ENCODE measurements around the gene IFT172. TPM values are rescaled to one million over a fixed set of nuclear protein-coding genes. Genes with fewer than 3 reads are reported as not detected.
"Not testable (repeated sequence)": the region's sequence is repeated elsewhere in the genome, so short reads cannot be mapped to it uniquely, and the experiment has no call there.

The IFT172 gene
- 10 to 100 TPM; 14.3 to 41.2 TPM for total RNA-seq

GRCh38 chr2:27489498-27490397 is at the start of gene IFT172:
IFT172 (minus strand) TSS chr2:27489743; CDS start chr2:27489653, 90 bp downstream.
- no peaks in the 10 kb centered on the region for H3K9me3 ChIP-seq

DNA sequence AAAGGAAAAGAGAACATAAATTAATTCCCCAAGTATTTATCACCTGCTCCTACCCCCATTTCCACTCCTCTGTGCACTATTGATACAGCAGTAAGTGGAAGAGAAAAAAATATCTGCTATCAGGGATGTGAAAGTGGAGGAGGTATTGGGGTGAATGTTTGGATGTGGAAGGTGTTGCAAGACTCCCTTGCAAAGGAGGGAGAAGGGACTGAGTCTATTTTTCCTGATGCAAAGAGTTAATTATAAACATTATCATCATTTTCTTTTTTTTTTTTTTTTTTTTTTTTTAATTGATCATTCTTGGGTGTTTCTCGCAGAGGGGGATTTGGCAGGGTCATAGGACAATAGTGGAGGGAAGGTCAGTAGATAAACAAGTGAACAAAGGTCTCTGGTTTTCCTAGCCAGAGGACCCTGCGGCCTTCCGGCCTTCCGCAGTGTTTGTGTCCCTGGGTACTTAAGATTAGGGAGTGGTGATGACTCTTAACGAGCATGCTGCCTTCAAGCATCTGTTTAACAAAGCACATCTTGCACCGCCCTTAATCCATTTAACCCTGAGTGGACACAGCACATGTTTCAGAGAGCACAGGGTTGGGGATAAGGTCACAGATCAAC is 49.4 kb upstream of the IFT172 start:
- H3K9me3 ChIP-seq; H3K4me1 ChIP-seq; DNase-seq; ATAC-seq; H3K36me3 ChIP-seq (replicated peaks in 1 of 2; ENCODE audit: insufficient read depth in 1 of 2, low read depth in 2 of 2); H3K4me3 ChIP-seq; H3K27me3 ChIP-seq; H3K27ac ChIP-seq; intact Hi-C loops (cut with DNase I): not testable (repeated sequence)
- WGBS, 2 donors: 47 to 62% methylated on average over 5 of the region's 6 CpGs

More at GRCh38 chr2:27489498-27490397, at the start of gene IFT172:
- peak; percentile 57 to 94 (median 94) for TF ChIP-seq POLR2A (IDR thresholded peaks at IDR 0.05)
- peak in 1 of 7 experiments; percentile 12 for TF ChIP-seq CTCF (IDR thresholded peaks at IDR 0.05)
- DNase-seq (peak; percentile 100), ATAC-seq (peak; percentile 98)
- Histone ChIP-seq H3K27me3 (no peaks in the 10 kb centered on the region), H3K27ac (peak within 1 kb of the TSS; percentile 69 to 83 (median 77)), H3K4me3 (peak within 1 kb of the TSS; percentile 13 to 26), H3K4me1 (peaks cover 27% of the 10 kb centered on the region), H3K36me3 (replicated peaks in 1 of 2; ENCODE audit: insufficient read depth in 1 of 2, low read depth in 2 of 2) (no peaks in the 10 kb centered on the region)
- intact Hi-C loops (cut with DNase I): no loop called here
- 6 to 20% methylated on average over 17 to 43 of the region's 43 CpGs for WGBS, 2 donors

- Histone ChIP-seq H3K4me3 (no peak overlapping the region), H3K27ac (no peak overlapping the region), H3K9me3 (no peaks in the 10 kb centered on the region), H3K27me3 (no peaks in the 10 kb centered on the region), H3K36me3 (replicated peaks in 1 of 2; ENCODE audit: insufficient read depth in 1 of 2, low read depth in 2 of 2) (no peaks in the 10 kb centered on the region), H3K4me1 (no peaks in the 10 kb centered on the region)
- no peak for ATAC-seq
- intact Hi-C loops (cut with DNase I): no loop called here
- no peak for DNase-seq
- no peak for TF ChIP-seq CTCF (IDR thresholded peaks at IDR 0.05)
- TF ChIP-seq POLR2A (IDR thresholded peaks at IDR 0.05): no peak
- 44 to 50% methylated on average over 4 of the region's 4 CpGs for WGBS, 2 donors
These were observed 47.7 kb upstream of the IFT172 start for GRCh38 chr2:27537287-27537686.

DNA sequence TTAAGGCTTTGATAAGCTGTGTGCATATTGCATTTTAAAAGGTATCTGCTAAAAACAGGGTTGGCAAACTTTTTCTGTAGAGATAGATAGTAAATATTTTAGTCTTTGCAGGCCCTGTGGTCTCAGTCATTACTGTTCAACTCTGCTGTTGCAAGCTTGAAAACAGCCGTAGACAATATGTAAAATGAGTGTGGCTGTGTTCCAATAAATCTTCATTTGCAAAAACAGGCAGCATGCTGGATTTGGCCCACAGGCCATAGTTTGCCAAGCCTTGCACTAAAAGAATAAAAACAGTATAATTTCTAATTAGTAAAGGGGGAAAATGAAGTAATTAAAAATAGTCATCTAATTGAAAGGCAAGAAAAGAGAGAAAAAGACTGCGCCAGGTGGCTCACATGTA is 42.4 kb upstream of the IFT172 start:
- WGBS, 2 donors: 83 to 93% methylated on average over 2 of the region's 2 CpGs
- ATAC-seq: no peak
- H3K27ac ChIP-seq: no peak overlapping the region
- intact Hi-C loops (cut with DNase I): no loop called here
- TF ChIP-seq CTCF (IDR thresholded peaks at IDR 0.05): no peak
- TF ChIP-seq POLR2A (IDR thresholded peaks at IDR 0.05): no peak
- DNase-seq: no peak
- no peaks in the 10 kb centered on the region for H3K4me1 ChIP-seq
- H3K27me3 ChIP-seq: no peaks in the 10 kb centered on the region
- H3K9me3 ChIP-seq: no peaks in the 10 kb centered on the region
- no peaks in the 10 kb centered on the region for H3K36me3 ChIP-seq (replicated peaks in 1 of 2; ENCODE audit: insufficient read depth in 1 of 2, low read depth in 2 of 2)
- H3K4me3 ChIP-seq: no peak overlapping the region

GRCh38 chr2:27527182-27527581 is 37.6 kb upstream of the IFT172 start:
- Histone ChIP-seq H3K4me1 (no peaks in the 10 kb centered on the region), H3K27ac (no peak overlapping the region), H3K27me3 (no peaks in the 10 kb centered on the region), H3K36me3 (replicated peaks in 1 of 2; ENCODE audit: insufficient read depth in 1 of 2, low read depth in 2 of 2) (no peaks in the 10 kb centered on the region), H3K4me3 (no peak overlapping the region), H3K9me3 (no peaks in the 10 kb centered on the region)
- 55 to 56% methylated on average over 3 of the region's 3 CpGs for WGBS, 2 donors
- no peak for ATAC-seq
- TF ChIP-seq POLR2A (IDR thresholded peaks at IDR 0.05): no peak
- TF ChIP-seq CTCF (IDR thresholded peaks at IDR 0.05): no peak
- intact Hi-C loops (cut with DNase I): no loop called here
- no peak for DNase-seq

All from body of pancreas (tissue), 4 donors.